ENCODE measurements around the gene TIGD1.

Gene TIGD1

DNA sequence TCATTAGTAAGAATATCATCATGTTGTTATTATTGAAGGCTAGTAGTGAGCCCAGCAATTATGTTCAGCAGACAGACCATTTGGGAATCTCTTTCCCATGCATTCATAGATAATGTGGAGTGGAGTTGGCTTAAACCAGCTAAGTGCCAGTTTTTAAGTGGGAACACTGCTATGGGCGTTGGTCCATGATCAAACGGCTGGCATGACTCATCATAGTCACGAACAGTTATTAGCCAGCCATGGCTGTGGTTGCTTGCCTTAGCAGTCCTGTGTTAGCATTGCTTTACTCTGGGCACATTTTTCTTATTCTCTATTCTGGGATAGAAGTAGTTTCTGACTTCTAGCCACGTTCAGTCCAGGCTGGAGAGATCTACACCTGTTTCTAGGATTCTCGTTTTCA is 17.8 kb upstream of the TIGD1 start:
- H3K27me3 ChIP-seq (ENCODE audit: control insufficient read depth, insufficient read depth, low read length), result no peaks in the 10 kb centered on the region
- H3K4me3 ChIP-seq (ENCODE audit: low read length), result no peak overlapping the region
- peaks cover 77% of the 10 kb centered on the region for H3K36me3 ChIP-seq (ENCODE audit: insufficient read depth, low read length)
- H3K9me3 ChIP-seq (replicated peaks; ENCODE audit: low read length), result no peaks in the 10 kb centered on the region
- peak overlapping the region; percentile 29 for H3K4me2 ChIP-seq (ENCODE audit: low read length)
- peaks cover 21% of the 10 kb centered on the region for H3K4me1 ChIP-seq (ENCODE audit: control insufficient read depth, insufficient read depth, low read length)
- peak overlapping the region; percentile 43 for H3K9ac ChIP-seq (ENCODE audit: low read depth, low read length)

DNA sequence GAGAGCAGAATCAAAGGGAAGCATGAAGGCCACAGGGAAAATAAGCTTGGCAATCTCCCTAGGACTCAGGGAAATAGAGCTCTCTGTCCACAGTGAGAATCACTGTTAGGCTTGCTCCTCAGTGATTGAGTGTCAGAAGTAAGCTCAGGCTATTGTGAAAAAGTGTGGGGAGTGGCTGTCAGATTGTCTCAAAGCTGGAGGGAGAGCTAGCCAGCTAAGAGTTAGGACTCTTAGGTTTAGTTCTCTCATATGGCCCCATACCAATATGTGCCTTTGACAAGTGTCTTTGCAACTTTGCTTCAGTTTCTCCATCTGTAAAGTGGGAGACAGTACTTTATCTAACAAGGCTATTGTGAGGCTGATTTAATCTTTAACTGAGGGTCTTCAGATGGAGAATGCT is 17.4 kb upstream of the TIGD1 start:
- peaks cover 21% of the 10 kb centered on the region for H3K4me1 ChIP-seq (ENCODE audit: control insufficient read depth, insufficient read depth, low read length)
- H3K9ac ChIP-seq (ENCODE audit: low read depth, low read length), result peak overlapping the region; percentile 40
- H3K9me3 ChIP-seq (replicated peaks; ENCODE audit: low read length), result no peaks in the 10 kb centered on the region
- no peak overlapping the region for H3K4me3 ChIP-seq (ENCODE audit: low read length)
- peaks cover 77% of the 10 kb centered on the region for H3K36me3 ChIP-seq (ENCODE audit: insufficient read depth, low read length)
- H3K27me3 ChIP-seq (ENCODE audit: control insufficient read depth, insufficient read depth, low read length), result no peaks in the 10 kb centered on the region
- peak overlapping the region; percentile 29 for H3K4me2 ChIP-seq (ENCODE audit: low read length)

DNA sequence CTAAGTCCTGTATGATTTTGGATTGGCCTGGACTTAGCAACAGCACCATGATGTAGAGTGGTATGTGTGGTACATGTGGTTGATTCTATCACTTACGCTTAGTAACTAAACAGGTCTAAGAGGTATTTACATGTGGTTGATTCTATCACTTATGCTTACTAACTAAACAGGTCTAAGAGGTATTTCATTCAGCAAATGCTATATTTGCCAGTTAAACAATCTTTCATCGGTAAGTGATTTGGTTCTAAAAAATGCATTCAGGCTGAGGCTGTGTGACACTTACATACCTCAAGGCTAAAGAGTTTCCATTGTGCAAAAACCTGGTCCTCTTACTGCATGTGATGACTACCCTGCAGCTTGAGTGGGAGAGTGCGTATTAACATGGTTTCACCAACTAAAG is 13.2 kb upstream of the TIGD1 start:
- Histone ChIP-seq H3K9ac (ENCODE audit: low read depth, low read length) (no peak overlapping the region), H3K4me3 (ENCODE audit: low read length) (no peak overlapping the region), H3K4me2 (ENCODE audit: low read length) (no peak overlapping the region), H3K9me3 (replicated peaks; ENCODE audit: low read length) (no peaks in the 10 kb centered on the region), H3K36me3 (ENCODE audit: insufficient read depth, low read length) (peaks cover 85% of the 10 kb centered on the region), H3K4me1 (ENCODE audit: control insufficient read depth, insufficient read depth, low read length) (peaks cover 17% of the 10 kb centered on the region), H3K27me3 (ENCODE audit: control insufficient read depth, insufficient read depth, low read length) (no peaks in the 10 kb centered on the region)

DNA sequence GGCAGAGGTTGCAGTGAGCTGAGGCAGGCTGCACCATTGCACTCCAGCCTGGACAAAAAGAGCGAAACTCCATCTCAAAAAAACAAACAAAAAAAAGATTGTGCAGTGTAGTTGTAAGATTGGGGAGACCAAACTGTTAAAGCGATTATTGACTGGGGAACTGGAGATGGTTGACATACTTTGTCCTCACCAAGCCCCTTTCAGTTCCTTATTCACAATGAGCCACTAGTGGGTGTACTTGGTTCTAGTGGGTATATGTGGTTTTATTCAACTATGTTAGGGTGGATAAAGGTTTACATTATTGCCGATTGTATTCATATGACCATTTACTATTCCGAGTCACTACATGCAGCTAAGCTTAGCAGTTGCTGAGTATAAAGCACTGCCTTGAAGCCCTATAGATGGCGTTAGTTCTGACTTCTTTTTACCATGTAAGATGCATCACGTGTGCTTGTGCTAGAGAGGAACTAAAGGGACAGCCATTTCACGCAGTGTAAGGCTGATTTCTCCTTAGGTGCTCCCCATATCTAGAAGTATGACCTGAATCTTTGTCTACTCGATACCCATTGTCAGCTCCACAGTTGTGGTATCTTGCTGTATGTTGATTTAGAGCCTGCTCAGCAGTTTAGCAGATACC is 12.3 kb upstream of the TIGD1 start:
- H3K27me3 ChIP-seq (ENCODE audit: control insufficient read depth, insufficient read depth, low read length), result no peaks in the 10 kb centered on the region
- H3K9me3 ChIP-seq (replicated peaks; ENCODE audit: low read length), result no peaks in the 10 kb centered on the region
- peaks cover 7% of the 10 kb centered on the region for H3K4me1 ChIP-seq (ENCODE audit: control insufficient read depth, insufficient read depth, low read length)
- H3K36me3 ChIP-seq (ENCODE audit: insufficient read depth, low read length), result peaks cover 88% of the 10 kb centered on the region
- no peak overlapping the region for H3K4me3 ChIP-seq (ENCODE audit: low read length)
- H3K4me2 ChIP-seq (ENCODE audit: low read length), result no peak overlapping the region
- no peak overlapping the region for H3K9ac ChIP-seq (ENCODE audit: low read depth, low read length)

DNA sequence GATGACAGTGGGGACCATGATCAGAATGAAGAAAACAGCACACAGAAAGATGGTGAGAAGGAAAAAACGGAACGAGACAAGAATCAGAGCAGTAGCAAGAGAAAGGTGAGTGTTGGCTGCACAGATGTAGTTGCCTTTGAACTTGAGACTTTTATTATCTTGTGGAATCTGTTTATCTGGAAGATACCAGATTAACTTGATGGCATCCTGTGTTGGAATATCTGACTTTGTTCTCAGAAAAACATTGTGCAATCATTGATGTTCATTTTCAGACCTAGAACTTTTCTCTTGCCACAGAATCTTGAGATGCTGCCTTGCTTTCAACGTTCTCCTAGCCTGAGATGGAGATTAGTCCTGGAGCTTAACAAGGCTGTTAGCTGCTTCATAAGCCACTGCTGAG is 6.1 kb upstream of the TIGD1 start:
- Histone ChIP-seq H3K27me3 (ENCODE audit: control insufficient read depth, insufficient read depth, low read length) (no peaks in the 10 kb centered on the region), H3K36me3 (ENCODE audit: insufficient read depth, low read length) (peaks cover 65% of the 10 kb centered on the region), H3K4me1 (ENCODE audit: control insufficient read depth, insufficient read depth, low read length) (peaks cover 5% of the 10 kb centered on the region), H3K4me3 (ENCODE audit: low read length) (no peak overlapping the region), H3K4me2 (ENCODE audit: low read length) (no peak overlapping the region), H3K9ac (ENCODE audit: low read depth, low read length) (no peak overlapping the region), H3K9me3 (replicated peaks; ENCODE audit: low read length) (no peaks in the 10 kb centered on the region)

DNA sequence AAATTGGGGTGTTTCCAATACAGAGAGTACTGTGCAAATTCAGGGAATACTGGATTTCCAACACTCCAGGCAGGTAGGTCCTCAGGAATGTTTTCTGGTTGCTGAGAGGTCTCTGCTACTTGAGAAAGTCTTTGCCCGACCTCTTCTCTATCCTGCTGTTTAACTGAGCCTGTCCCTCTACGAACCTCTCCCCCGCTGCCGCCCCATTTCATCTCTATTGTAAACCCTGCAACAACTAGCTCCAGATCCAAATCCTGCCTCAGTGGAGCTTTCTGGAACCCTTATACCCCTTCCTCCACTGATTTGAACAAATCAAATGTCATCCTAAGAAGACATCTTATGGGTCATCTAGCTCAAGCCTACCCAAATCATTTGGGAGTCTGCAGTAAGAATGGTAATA is 1.4 kb upstream of the TIGD1 start:
- Histone ChIP-seq H3K36me3 (ENCODE audit: insufficient read depth, low read length) (peaks cover 25% of the 10 kb centered on the region), H3K4me1 (ENCODE audit: control insufficient read depth, insufficient read depth, low read length) (peaks cover 11% of the 10 kb centered on the region), H3K27me3 (ENCODE audit: control insufficient read depth, insufficient read depth, low read length) (no peaks in the 10 kb centered on the region), H3K4me2 (ENCODE audit: low read length) (peak overlapping the region; percentile 87), H3K9me3 (replicated peaks; ENCODE audit: low read length) (no peaks in the 10 kb centered on the region), H3K4me3 (ENCODE audit: low read length) (peak overlapping the region; percentile 75), H3K9ac (ENCODE audit: low read depth, low read length) (peak overlapping the region; percentile 98)

DNA sequence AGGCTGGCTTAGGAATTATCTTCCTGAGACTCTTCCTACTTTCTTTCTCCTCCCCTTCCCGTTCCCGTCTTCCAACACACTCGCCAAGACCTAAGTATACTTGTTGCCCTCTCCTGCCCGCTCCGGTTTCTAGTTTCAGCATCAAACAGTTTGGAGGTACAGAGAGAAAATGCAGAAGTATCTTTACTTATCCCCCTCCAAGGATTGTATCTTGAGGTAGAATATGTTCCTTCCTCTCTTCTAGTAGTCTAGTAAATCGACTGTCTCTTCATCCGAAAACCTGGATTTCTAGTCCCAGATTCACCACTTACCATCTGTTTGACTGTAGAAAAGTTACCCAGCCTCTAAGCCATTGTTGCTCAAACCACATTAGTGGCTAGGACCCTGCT is 887 bp upstream of the TIGD1 start:
- Histone ChIP-seq H3K4me3 (ENCODE audit: low read length) (peak overlapping the region; percentile 75), H3K36me3 (ENCODE audit: insufficient read depth, low read length) (peaks cover 25% of the 10 kb centered on the region), H3K9me3 (replicated peaks; ENCODE audit: low read length) (no peaks in the 10 kb centered on the region), H3K4me2 (ENCODE audit: low read length) (peak overlapping the region; percentile 87), H3K27me3 (ENCODE audit: control insufficient read depth, insufficient read depth, low read length) (no peaks in the 10 kb centered on the region), H3K4me1 (ENCODE audit: control insufficient read depth, insufficient read depth, low read length) (peaks cover 11% of the 10 kb centered on the region), H3K9ac (ENCODE audit: low read depth, low read length) (peak overlapping the region; percentile 98)

DNA sequence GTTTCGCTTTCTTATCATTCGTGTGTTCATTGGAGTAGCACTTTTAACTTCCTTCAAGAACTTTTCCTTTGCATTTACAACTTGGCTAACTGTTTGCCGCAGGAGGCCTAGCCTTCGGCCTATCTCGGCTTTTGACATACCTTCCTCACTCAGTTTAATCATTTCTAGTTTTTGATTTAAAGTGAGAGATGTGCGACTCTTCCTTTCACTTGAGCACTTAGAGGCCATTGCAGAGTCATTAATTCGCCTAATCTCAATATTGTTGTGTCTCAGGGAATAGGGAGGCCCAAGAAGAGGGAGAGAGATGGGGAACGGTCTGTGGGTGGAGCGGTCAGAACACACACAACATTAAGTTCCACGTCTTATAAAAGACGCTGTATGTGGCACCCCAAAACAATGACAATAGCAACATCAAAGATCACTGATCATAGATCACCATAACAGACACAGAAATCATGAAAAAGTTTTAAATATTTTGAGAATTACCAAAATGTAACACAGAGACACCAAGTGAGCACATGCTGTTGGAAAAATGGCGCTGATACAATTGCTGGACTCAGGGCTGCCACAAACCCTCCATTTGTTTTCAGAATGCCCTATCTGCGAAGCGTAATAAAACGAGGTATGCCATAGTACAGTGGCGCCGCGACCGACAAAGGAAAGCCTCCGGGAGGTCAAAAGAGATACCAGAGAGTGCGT is 553 bp downstream of the TIGD1 start:
- H3K4me2 ChIP-seq (ENCODE audit: low read length), result peak overlapping the region; percentile 87
- H3K9ac ChIP-seq (ENCODE audit: low read depth, low read length), result peak overlapping the region; percentile 98
- H3K36me3 ChIP-seq (ENCODE audit: insufficient read depth, low read length), result peaks cover 19% of the 10 kb centered on the region
- no peaks in the 10 kb centered on the region for H3K27me3 ChIP-seq (ENCODE audit: control insufficient read depth, insufficient read depth, low read length)
- peaks cover 11% of the 10 kb centered on the region for H3K4me1 ChIP-seq (ENCODE audit: control insufficient read depth, insufficient read depth, low read length)
- H3K4me3 ChIP-seq (ENCODE audit: low read length), result peak overlapping the region; percentile 75
- H3K9me3 ChIP-seq (replicated peaks; ENCODE audit: low read length), result no peaks in the 10 kb centered on the region

DNA sequence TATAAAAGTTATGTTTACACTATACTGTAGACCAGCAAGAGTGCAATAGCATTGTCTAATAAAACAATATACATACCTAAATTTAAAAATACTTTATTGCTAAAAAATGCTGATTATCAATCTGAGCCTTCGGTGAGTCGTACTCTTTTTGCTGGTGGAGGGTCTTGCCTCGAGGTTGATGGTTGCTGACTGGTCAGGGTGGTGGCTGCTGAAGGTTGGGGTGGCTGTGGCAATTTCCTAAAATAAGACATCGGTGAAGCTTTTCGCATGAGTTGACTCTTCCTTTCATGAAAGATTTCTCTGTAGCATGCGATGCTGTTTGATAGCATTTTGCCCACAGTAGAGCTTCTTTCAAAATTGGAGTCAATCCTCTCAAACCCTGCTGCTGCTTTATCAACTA is 2.4 kb downstream of the TIGD1 start:
- Histone ChIP-seq H3K9ac (ENCODE audit: low read depth, low read length) (no peak overlapping the region), H3K27me3 (ENCODE audit: control insufficient read depth, insufficient read depth, low read length) (no peaks in the 10 kb centered on the region), H3K4me1 (ENCODE audit: control insufficient read depth, insufficient read depth, low read length) (peaks cover 11% of the 10 kb centered on the region), H3K9me3 (replicated peaks; ENCODE audit: low read length) (no peaks in the 10 kb centered on the region), H3K4me3 (ENCODE audit: low read length) (no peak overlapping the region), H3K36me3 (ENCODE audit: insufficient read depth, low read length) (peaks cover 9% of the 10 kb centered on the region), H3K4me2 (ENCODE audit: low read length) (no peak overlapping the region)

DNA sequence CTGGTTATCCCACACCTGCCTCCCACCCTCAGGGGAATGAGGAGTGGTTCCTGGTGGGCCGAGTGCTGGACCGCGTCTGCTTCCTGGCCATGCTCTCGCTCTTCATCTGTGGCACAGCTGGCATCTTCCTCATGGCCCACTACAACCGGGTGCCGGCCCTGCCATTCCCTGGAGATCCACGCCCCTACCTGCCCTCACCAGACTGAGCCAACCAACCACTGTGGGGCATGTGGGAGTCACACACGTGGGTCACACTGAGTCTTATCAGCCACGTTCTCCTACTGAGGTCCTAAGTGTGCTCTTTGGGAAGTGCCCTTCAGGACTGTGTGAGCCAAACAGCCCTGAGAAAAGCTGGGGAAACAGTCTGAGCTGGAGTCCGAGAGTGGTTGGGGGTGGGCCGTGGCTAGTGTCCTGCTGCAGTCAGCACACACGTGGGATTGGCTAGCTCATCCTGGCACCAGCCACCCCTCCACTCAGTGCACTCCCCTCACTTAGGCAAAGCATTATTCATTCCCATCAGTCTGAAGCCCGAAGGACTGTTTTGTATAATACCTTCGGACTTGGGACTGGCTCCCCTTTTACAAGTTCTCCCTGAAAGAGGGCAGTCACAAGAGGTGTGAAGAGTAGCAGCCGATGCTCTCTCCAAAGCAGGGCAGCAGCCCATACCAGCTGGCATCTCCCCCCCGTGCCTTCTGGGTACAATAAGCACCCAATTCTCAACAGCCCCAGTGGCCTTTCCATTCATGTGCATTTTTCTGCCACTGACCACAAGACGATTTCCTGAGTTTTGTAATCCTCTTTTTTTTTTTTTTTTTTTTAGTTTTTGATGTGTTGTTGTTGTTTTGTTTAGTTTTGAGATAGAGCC is 4.6 kb downstream of the TIGD1 start:
- Histone ChIP-seq H3K4me2 (ENCODE audit: low read length) (no peak overlapping the region), H3K9ac (ENCODE audit: low read depth, low read length) (no peak overlapping the region), H3K9me3 (replicated peaks; ENCODE audit: low read length) (no peaks in the 10 kb centered on the region), H3K36me3 (ENCODE audit: insufficient read depth, low read length) (peaks cover 5% of the 10 kb centered on the region), H3K4me3 (ENCODE audit: low read length) (no peak overlapping the region), H3K27me3 (ENCODE audit: control insufficient read depth, insufficient read depth, low read length) (no peaks in the 10 kb centered on the region), H3K4me1 (ENCODE audit: control insufficient read depth, insufficient read depth, low read length) (peaks cover 5% of the 10 kb centered on the region)

DNA sequence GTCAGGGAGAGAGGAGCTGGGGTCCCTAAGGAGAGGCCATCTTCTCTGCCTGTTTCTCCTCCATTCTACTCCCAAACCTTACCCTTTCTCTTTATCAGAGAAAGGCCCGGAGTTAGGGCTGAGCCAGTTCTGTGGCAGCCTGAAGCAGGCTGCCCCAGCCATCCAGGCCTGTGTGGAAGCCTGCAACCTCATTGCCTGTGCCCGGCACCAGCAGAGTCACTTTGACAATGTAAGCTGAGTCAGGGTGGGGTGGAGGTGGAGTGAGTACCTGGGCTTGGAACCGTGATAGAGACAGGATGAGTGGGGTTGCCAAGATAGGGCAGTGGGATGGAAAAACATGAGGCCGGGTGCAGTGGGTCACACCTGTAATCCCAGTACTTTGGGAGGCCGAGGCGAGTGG is 5.7 kb downstream of the TIGD1 start:
- no peak overlapping the region for H3K4me2 ChIP-seq (ENCODE audit: low read length)
- no peak overlapping the region for H3K4me3 ChIP-seq (ENCODE audit: low read length)
- no peaks in the 10 kb centered on the region for H3K9me3 ChIP-seq (replicated peaks; ENCODE audit: low read length)
- H3K36me3 ChIP-seq (ENCODE audit: insufficient read depth, low read length), result peaks cover 5% of the 10 kb centered on the region
- peaks cover 8% of the 10 kb centered on the region for H3K4me1 ChIP-seq (ENCODE audit: control insufficient read depth, insufficient read depth, low read length)
- H3K27me3 ChIP-seq (ENCODE audit: control insufficient read depth, insufficient read depth, low read length), result no peaks in the 10 kb centered on the region
- no peak overlapping the region for H3K9ac ChIP-seq (ENCODE audit: low read depth, low read length)
